ENCODE results near the gene CTNNB1.

The CTNNB1 gene

GRCh38 chr3:41193794-41194539 is 5.3 kb upstream of the CTNNB1 start:
- no peak for DNase-seq

- DNase-seq: no peak
These were observed 4.6 kb upstream of the CTNNB1 start for GRCh38 chr3:41194701-41195100.

- no peak for DNase-seq
These were observed 3.4 kb upstream of the CTNNB1 start for GRCh38 chr3:41195946-41196345.

GRCh38 chr3:41196499-41197410 is 2.5 kb upstream of the CTNNB1 start:
- DNase-seq: no peak

- no peak for DNase-seq
These were observed 1.3 kb upstream of the CTNNB1 start for GRCh38 chr3:41198046-41198445.

GRCh38 chr3:41198526-41198925 is 779 bp upstream of the CTNNB1 start:
- no peak for DNase-seq

GRCh38 chr3:41199866-41200668 is 762 bp downstream of the CTNNB1 start:
- peak; percentile 40 for DNase-seq

- peak; percentile 3 for DNase-seq
These were observed 1.3 kb downstream of the CTNNB1 start for GRCh38 chr3:41200669-41201021.

GRCh38 chr3:41202075-41202833 is 2.9 kb downstream of the CTNNB1 start:
- DNase-seq: no peak

GRCh38 chr3:41202834-41203345 is 3.6 kb downstream of the CTNNB1 start:
- DNase-seq: no peak

GRCh38 chr3:41204369-41204768 is 5.1 kb downstream of the CTNNB1 start:
- DNase-seq: no peak

- no peak for DNase-seq
These were observed 6.3 kb downstream of the CTNNB1 start for GRCh38 chr3:41205591-41205990.

- no peak for DNase-seq
These were observed 8.1 kb downstream of the CTNNB1 start for GRCh38 chr3:41207355-41207754.

GRCh38 chr3:41208507-41209220 is 9.4 kb downstream of the CTNNB1 start:
- DNase-seq: no peak

GRCh38 chr3:41209646-41210045 is 10.3 kb downstream of the CTNNB1 start:
- DNase-seq: no peak

GRCh38 chr3:41210966-41211365 is 11.7 kb downstream of the CTNNB1 start:
- no peak for DNase-seq

- no peak for DNase-seq
These were observed 12.8 kb downstream of the CTNNB1 start for GRCh38 chr3:41212088-41212487.

GRCh38 chr3:41213588-41213987 is 14.3 kb downstream of the CTNNB1 start:
- no peak for DNase-seq

- no peak for DNase-seq
These were observed 17.1 kb downstream of the CTNNB1 start for GRCh38 chr3:41216422-41216821.

GRCh38 chr3:41216993-41217392 is 17.7 kb downstream of the CTNNB1 start:
- no peak for DNase-seq

GRCh38 chr3:41219424-41219823 is 20.1 kb downstream of the CTNNB1 start:
- DNase-seq: no peak

All from T-helper 9 cell (primary cell).